Fibroblast of gingiva (primary cell): ENCODE results near the gene FHOD1.

Experiments used
- DNase-seq: peaks from one replicate; pipeline ENCODE4 v3.0.0-alpha.2; 2011; ENCODE audit warnings: low read depth

FHOD1 gene

DNA sequence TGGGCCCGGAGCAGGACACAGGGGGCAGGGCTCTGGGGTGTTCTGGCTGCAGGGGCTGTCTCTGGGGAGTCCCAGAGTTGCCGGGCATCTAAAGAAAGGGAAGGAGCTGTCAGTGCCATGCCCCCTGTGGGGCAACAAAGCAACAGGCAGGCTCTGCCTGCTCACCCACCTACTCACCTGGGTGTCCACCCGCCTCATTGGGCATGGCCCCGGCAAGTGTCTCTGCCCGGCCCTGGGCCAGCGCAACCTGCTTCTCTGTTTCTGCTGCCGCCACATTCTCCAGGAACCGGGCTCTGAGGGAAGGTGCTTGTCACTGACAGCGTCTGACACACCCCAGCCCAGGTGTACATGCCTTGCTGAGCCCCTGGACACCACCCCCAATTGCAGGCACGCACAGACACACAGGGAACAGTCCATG, 13.1 kb downstream of the FHOD1 start:
- no peak for DNase-seq

DNA sequence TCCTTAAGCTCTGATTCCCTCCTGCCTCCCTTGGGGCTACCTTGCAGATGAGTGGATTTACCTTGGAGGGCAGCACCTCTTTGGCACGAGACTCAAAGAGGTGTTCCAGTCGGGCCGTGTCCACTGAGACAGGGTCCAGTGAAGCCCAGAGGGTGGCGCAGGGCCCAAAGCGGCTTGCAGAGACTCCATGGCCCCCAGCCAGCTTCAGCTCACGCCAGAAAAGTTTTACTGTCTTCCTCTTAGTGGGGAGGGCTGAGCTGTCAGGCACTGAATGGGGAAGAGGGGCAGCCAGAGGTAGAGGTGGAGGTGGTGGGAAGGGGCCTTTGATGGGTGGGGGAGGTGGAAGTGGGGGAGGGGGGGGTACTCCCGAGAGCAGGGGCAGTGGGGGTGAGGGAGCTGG, 13.7 kb downstream of the FHOD1 start:
- no peak for DNase-seq

DNA sequence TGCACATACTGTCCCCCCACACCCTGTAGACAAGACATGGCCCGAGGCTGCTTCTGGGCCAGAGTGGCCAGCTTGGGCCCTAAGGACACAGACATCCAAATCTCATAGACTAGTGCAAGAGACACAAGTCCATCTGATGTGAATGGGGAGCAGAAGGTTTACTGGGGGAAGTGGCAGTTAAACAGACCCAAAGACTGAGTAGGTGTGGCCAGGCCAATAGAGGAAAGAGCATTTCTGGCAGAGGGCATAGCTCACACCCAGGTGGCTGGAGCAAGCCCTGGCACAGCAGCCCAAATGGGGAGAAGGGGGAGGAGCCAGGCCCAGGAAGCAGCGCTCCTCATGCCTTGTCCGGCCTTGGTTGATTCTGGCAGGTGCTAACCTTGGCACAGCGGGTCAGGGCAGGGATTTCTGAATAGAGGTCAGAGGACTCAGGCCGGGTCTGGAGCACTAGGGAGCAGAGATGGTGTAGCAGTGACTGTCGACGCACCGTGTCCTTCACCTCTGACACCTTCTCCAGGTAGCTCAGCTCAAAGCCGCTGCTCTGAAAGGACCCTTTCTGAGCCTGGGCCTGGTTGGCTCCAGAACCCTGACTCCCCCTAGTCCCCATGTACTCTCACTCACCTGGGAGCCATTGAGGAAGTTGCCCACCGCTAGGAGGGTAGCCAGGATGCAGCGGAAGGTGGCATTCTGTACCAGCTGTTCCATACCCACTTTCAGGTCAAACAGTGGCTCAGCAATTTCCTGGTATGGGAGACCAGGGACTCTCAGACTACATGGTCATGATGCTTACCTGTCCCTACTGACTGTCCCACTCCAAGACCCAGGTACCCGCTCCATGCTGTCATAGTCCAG, 16.2 kb downstream of the FHOD1 start:
- no peak for DNase-seq

DNA sequence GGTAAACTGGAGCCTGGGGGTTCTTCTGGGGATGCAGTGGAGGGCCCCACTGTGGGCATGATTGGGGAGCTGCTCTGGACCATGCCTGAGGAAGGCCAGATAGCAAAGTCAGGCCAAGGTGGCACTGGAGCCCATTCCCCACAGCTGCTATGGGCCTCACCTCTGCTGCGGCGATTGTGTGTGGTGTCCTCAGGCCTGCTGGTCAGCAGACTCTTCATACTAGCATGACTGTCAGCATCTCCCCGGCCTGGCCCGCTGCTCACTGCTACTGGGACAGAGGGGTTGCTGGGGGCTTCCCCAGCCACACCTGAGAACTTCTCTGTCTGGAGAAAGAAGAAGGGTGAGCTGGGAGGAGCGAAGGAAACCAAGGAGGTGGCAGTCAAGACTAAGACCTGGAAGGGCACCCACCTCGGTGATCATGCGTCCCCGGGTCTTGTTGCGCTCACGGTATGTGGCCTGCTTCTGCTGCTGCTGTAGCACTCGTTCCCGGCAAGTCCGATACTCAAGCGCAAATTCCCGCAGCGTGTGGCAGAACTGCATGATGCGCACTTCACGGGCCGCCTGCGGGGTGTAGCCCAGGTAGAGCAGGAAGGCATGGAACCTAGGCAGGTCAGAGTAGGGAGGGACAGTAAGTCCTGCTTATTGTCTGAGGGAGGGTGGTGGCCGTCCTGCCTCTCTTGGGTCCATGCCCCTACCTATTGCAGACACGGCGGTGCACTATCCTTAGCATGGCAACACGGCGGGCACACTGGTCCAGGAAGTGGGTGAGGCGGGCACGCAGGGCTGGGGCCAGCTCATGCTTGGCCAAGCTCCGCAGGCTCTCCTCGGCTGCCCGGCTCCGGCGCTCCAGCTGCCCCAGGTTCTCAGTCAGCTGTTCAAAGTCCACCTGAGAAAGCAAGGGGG, 17.1 kb downstream of the FHOD1 start:
- no peak for DNase-seq

DNA sequence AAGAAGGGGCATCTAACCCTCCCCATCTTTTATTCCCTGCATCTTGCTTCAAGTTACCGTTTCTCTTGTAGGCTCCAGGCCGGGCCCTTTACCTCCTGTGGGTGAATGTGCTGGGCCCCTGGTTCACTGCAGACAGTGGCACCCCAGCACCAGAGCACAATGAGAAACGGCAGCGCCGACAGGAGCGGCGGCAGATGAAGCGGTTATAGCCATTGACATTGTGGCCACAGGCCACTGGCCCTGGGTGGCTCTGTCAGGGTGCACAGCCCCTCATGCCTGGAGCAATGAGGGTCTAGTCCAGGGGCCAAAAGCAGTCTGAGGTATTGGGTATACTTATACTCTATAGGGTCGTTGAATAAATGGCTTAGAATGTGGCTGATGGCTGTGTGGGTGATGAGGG, 18.4 kb downstream of the FHOD1 start:
- DNase-seq: no peak

DNA sequence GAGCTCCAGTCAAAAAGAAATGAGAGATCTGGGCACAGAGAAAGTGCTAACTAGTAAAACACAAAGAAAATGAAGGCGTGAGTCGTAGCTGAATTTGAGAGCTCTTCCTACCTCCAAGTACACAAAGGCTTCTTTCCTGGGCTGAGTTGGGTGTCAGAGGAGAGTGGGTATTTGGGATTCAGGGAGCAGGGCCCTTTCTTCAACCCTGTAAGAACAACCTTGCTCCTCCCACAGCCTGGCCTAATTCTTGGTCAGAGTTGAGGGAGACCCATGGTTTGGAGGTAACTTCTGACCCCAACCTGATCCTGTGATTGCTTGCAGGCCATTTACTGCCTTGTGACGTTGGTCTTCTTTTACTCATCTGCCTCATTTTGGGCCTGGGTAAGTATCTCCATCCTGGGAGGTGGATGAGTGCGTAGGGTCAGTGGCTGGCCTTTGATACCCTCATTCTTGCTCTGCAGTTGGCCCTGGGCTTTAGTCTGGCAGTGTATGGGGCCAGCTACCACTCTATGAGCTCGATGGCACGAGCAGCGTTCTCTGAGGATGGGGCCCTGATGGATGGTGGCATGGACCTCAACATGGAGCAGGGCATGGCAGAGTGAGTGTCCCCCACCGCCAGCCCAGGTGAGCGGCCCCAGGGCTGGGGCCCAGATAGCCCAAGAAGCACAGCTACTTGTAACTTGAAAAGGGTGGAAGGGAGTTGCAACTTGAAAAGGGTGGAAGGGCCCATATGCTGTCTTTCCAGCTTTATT, 19.1 kb downstream of the FHOD1 start:
- DNase-seq: no peak

DNA sequence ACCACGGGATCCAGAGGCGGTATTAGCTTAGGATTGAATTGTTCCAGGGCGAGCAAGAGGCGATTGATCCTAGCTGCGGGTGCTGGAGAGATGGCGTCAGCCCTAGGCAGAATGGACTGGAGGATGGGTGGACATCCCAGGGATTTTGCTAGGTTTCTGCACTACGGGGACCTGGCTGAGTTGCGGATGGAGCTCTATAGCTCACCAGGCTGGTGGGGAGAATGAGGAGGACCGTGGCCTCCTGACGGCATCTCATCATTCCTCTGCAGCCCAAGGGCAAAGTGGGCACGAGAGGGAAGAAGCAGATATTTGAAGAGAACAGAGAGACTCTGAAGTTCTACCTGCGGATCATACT, 19.7 kb downstream of the FHOD1 start:
- no peak for DNase-seq

DNA sequence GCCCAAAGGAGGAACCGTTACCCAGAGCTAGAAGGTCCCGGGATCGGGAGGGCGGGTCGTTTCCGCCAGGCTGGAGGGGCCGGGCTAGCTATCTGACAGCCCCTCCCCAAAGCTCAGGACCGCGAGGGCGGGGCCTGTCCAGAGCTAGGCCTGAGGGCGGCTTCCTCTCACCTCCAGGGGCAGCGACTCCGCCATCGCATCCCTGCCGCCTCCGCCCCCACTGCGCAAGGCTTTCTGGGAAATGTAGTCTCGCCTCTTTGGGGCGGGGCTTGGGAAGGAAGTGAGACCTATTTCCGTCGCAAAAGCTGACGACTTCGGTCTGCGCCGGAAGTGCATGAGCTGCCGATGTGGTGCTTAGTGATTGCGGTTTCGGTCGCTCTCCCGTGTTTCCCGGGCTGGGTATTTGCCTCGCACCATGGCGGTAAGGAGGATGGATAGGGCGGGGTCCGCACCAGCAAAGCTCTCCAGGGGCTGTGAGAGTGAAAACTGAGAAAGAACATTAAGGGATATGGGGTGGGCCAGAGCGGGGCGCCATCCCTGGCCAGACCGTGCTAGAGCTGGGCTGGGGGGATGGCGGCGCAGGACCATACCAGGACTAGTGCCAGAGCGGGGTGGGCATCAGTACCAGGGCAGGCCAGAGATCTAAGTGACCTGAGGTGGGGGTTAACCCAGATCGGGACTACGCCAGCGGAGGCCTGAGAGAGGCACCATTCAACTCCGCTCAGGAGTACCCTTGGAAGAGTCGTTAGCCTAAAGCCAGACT, 20.3 kb downstream of the FHOD1 start, which contains the start of gene TMEM208:
TMEM208 (plus strand) TSS at position 327 of the 763 bp plus-strand sequence; CDS start at position 416, 89 bp downstream.
- peak; percentile 98 for DNase-seq

DNA sequence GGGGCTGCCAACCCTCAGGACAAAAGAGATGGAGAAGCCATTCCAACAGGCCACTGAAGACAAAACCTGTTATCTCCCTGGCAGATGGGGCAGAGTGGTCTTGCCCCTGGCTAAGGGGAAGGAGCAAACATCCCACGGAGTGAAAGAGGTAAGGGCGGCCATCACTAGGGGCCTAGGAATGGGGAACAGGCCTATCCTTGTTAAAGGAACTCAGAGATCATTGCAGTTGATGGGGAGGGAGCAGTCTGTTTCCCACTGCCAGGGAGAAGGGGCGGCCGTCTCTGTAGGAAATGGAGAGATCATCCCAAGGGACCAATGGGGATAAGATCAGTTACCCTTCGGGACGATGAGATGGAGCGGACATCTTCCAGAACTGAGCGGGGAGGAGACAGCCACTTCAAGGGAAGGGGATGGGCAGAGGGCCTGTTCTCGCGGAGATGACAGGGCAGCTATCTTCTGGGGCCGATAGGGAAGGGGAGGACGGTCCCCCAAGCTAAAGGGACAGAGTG, 20.9 kb downstream of the FHOD1 start:
- DNase-seq: no peak

DNA sequence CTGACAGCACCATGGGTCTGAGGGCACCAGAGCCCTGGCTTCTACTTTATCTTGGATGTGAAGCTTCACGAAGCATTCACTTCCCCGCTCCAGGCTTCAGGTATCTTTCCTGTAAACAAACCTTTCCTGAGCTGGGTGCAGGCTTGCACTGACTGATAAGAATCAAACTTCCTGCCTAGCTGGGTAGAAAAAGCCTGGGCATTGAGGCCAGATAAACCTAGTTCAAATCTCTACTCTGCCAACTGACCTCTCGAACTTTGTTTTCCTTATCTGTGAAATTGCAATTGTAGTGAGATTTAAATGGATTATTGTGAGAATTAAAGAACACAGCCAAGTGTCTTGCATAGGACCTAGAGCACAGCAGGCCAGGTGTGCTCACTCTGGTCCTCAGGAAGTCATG, 23.3 kb downstream of the FHOD1 start:
- DNase-seq: no peak

DNA sequence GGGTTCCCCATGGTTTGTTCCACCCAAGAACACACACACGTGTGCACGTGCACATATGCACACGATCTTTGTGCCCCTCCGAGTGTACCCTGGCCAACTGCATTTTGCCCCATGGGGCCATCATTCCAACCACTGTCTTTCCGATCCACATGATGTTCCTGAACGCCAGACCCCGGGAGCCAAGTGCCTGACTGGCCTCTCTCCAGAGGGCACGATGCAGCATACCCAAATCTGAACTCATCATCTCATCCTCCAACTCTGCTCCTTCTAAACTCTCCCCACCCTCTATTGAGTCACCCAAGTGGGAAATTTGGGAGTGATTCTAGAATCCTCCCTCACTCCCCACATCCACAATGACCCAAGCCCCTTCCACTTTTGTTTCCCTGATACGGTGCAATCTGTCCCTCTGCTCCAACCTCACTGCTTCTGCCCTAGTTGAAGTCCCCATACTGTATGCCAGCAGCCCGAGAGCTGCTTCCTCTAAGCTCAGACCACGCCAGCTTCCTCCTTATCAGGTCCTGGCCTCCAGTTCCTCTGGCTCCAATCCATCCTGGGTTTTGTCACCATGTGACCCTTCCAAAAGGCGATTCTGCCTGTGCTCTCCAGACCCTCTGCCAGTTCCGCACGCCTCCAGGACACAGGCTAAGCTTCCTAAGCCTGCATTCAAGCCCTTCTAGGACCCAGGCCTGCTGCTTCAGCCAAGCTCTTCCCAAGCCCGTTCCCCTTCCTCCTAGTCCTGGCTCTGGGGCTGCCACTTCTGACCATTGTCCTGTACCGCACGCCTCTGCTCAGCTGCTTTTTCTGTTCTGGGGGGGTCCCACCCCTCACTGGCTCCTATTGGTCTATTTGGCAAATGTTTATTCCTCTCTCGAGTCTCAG, 30.4 kb downstream of the FHOD1 start:
- no peak for DNase-seq

DNA sequence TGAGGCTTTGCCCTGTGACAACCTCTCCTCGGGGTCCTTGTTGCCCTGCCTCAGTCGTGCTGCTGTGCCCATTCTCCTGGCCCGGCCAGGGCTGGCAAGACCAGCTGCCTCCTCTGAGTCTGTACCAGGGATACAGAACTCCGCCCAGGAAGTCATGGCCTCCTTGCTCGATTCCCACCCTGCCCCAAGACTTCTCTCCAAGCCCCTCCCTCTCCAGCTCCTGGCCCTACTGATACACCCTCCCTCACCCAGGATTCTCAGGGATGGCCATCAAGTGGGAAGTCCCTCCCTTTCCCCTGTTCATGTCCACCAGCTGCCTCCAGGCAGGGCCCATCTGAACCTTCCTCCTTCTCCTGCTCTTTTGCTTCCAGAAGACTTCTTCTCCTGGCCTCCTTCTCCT, 31.6 kb downstream of the FHOD1 start:
- DNase-seq: no peak

DNA sequence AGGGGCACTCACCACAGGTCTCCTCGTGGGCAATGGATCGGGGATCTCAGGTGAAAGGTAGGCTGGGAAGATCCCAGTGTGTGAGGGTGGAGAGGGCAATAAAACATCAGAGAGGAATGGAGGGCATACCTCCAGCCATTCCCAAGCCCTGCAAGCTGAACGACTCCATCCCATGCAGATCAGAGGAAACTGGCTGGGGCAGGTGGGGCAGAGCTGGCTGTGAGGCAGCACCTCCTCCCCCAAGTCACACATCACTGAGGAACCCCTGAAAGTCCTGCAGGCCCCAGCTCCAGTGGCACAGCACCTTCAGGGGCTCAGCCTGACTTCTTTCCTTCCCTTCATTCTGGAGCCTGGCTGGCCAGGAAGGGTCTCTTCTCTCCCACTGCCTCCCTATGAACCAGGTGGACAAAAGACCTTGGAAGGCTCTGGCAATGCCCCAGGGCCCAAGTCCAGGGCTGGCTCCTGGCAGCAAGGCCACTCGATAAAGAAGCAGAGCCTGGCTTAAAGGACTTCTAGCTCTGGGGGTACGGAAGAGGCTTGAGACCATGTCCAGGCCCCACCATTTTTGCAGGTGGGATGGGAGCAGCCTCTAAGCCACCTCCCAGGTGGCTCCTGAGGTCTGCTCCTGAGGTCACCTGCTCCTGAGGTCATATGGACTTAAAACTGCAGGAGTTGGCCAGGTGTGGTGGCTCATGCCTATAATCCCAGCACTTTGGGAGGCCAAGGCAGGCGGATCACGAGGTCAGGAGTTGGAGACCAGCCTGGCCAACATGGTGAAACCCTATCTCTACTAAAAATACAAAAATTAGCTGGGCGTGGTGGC, 33.9 kb downstream of the FHOD1 start:
- DNase-seq: no peak

DNA sequence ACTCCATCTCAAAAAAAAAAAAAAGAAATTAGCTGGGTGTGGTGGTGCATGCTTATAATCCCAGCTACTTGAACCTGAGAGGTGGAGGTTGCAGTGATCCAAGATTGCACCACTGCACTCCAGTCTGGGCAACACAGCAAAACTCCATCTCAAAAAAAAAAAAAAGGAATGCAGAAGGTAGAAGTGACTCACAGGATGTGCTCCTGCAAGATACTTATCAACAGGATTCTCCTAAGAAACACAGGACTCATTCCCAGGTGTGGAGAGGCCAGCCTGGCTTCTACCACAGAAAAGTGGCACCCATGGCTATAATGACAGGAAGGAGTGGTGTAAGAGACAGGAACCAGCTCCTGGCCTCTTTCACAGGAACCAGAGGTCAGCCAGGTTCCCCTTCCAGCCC, 34.5 kb downstream of the FHOD1 start:
- DNase-seq: no peak

DNA sequence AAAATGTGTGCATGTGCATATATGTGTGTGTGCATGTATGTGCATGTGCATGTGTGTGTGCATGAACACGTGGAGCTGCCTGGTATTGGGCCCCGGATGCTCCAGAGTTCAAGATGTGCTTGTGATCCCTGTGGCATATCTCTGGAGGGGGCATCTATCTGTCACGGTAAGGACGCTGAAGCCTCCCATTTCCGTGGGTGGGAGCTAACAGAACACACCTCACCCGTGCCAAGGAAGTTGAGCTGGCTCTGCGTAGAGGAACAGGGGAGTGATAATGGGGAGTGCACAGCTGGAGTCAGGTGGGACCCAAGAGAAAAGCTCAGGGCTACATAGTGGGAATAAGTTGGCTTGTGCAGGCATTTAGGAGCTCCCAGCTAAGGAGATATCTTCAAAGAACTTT, 35.6 kb downstream of the FHOD1 start:
- DNase-seq: no peak

DNA sequence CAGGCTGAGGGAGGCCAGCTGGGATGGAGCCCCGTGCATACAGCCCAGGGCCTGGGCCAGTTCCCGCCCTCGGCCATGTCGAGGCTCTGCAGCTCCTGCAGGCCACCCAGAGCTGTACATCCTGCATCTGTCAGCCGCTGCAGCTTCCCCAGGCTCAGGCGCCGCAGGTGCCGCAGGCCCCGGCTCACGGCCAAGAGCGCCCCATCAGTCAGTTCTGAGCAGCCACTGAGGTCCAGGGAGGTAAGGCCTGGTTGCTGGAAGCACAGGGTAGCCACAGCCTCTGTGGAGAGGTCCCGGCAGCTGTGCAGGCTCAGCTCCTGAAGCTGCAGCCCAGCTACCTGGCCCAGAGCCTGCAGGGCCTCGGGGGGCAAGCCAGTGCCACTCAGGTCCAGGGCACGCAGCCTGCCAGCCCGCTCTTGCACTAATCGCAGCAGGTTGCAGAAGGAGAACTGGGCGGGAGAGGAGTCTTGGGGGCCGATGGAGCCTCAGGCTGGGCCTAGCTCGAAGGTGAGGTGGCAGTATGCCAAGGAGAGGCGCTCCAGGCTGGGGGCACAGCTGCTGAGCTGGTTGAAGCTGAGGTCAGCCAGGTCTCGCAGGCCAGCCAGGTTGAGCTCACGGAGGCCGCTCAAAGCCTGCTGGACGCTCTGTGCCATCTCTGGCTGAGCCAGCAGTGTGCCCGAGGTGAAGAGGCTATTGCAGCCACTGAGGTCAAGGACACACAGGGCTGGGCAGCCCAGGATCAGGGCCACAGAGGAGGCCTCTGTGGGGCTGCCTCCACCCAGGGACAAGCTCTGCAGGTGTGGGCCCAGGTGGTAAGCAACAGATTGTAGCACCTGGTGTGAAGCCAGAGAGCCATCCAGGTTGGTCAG, 37.0 kb downstream of the FHOD1 start:
- DNase-seq: no peak

DNA sequence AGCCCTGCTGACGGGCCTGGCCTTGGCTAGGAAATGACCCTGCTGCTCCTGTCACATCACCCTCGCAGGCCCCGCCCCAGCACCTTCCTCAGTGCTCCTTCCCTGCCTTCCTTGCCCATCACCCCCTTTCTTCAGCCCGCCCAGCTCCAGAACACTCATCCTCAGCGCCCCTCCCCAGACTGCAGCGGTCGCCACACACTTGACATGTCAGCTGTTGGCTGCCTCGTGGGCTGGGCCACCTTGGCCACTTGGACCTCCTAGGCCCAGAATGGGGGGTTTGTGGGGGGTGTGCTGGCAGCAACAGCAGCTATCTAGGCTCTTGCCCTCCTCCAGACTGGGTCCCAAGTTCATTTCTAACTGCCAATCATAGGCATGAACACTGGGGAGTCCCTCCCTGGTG, 37.7 kb downstream of the FHOD1 start:
- DNase-seq: no peak

DNA sequence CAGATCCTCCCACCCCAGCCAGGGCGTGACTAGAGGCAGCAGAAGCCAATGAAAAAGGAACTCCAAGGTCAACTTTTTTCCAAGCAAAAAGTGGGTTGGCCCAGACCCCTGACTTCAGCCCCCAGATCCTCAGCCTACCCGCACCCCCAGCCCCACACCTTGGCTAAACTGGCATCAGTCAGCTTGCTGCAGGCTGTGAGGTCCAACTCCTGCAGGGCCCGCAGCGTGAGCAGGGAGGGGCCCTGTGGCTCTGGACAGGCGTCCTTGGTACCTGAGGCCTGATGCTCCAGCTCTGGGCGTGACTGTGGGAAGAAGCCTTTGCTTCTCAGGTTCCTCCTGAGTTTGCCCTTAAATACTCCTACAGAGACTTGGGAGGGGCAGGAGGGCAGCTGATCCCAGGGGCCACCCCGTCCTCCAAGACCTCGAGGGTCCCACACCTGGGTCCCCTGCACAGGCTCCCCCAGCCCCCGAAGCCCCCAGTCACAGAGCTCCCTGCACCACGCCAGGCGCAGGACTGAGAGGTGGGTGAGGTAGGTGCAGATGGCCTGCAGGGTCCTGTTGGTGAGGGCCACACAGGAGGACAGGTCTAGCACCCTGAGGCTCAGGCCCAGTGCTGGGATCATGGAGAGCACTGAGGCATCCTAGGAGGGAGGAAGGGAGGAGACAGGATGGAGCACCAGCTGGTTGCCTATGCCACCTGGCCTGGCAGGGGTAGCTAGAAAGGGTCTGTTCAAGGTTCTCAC, 39.0 kb downstream of the FHOD1 start:
- DNase-seq: no peak
